ENCODE data around the gene CEP164.
"Not testable (repeated sequence)": the region's sequence is repeated elsewhere in the genome, so short reads cannot be mapped to it uniquely, and the experiment has no call there.

The CEP164 gene

DNA sequence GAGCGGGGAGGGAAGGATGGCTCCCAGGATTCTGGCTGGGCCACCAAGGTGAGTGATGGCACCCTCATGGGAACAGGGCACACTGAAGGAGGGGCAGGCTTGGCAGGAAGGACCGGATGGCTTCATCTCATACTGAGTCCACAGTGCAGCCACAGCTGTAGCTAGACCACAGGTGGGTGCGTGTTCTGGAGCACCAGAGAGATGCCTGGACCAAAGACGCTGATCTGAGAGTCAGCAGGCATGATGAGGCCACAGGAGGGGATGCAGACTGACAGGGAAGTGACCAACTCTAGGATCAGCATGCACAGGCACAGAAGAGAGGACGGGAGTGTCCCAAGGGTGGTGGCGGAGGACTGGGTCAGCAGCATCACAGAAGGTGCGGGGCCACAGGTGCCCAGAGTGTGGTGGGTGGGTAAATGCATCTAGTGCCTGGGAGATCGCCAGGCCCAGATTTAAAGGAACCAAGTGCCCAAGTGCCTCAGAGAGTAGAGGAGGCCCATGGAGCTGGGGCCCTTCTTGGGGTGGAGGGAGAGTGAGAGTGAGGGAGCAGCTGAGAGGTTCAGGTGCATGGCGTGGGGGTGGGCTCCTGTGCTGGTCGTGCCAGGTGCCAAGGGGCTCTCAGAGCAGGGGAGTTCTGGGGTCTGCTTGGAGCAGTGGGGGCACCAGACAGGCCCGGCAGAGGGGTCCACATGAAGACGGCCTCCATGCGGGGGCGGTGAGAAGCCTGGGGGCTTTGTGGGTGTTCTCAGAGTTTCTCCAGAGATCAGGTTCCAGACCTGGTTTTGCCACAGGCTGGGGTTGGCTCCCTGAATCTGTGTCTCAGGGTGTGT lies 113.7 kb downstream of the CEP164 start:
- no peak for DNase-seq (ENCODE audit: low read depth in 2 of 2)

DNA sequence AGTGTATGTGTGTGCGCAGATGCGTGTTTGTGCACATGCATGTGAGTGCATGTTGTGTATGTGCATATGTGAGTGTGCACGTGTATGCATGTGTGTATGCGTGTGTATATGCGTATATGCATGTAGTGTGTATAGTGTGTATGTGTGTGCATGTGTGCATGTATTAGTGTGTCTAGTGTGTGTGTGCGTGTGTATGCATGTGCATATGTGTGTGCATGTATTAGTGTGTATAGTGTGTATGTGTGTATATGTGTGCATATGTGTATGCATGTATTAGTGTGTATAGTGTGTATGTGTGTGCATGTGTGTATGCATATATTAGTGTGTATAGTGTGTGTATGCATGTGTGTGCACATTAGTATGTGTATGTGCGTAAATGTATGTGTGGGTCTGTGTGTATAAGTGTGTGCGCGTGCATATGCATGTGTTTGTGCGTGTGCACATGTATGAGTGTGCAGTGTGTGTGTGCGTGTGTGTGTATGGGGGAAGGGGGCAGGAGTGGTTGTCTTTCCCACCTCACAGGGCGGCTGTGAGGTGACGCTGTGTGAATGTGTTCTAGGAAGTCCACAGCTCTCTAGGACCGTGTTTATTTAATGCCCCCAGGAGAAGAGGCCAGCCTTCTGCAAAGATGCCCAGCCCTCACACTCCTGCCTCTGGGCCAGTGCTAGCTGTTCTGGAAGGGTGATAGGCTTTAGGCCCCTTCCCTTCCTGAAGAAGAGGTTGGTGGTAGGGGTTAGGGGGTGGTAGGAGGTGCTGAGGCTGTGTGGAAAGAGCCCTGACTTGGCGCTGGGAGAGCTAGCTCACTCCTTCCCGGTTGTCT lies 114.6 kb downstream of the CEP164 start:
- DNase-seq (ENCODE audit: low read depth in 2 of 2), result no peak

DNA sequence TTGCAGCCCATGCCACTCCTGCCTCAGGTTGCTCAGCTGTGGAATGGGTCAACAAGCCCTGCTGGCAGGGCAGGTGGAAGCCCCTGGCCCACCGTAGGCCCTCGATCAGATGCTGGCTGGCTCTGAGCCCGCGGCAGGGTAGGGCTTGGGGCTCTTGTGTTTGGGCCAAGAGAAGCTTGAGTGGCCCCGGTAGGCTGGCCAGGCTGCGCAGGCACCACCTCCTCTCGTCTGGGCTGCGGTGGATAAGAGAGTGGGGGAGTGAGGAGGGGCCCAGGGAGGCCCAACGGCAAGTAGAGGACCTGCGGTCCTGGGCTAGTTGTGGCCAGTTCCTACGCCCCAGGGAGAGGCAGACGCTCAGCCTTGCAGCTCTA lies 115.2 kb downstream of the CEP164 start:
- no peak for DNase-seq (ENCODE audit: low read depth in 2 of 2)

DNA sequence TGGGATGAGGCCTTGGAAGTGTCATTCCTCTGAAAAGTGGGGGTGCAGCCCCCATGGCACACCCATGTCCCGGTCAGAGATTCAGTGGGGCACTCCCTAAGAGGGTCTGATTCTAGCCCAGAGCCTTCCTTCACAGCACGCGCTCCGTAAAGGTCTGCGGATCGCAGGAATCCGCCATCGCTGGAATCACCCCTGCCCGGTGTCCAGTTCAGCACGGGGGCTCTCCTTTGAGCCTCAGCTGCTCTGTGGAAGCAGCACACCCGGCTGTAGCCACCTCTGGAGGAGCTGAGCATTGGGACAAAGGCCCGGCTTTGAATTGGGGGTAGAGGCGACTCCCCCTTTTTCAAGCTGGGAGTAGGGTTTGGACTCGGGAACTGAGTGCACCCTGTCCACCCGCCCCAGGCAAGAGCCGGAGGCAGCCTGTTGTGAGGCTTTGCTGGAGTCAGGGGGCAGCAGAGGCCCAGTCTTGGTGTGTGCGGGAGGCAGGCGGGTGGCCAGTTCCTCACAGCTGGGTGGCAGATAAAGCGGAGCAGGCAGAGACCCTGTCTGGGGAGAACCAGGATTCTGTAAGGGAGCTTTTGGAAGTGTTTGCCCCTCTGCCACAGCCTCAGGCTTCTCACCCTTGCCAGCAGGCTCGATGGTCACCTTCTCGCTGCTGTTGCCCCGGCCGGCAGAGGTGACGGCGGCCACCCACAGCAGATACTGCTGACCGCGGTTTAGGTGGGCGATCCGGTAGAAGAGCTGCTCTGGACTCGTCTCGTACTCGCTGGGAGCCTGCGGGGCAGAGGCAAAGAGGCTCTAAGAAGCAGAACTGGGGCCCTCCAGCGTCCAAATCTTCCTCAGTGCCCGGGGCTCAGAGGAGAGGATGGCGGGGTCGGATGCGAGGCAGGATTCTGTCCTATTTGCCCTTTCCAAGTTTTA lies 115.9 kb downstream of the CEP164 start:
- no peak for DNase-seq (ENCODE audit: low read depth in 2 of 2)

DNA sequence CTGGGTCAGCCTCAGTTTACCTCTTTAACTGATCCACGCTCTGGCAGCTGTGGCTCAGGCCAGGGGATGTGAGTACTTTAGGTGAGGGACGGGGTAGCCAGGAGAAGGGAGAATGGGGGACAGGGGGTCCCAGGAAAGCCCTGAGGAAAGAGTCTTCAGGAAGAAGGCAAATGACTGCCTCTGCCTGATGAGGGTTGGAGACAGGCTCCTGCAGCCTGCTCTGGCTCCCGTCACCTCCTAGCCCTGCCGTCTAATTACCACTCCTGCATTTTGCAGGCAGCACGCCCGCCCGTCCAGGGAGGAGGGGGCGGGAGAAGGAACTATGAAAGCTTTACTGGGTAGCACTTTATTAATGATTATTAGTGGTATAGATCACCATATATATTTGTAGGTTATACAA lies 116.6 kb downstream of the CEP164 start:
- no peak for DNase-seq (ENCODE audit: low read depth in 2 of 2)

GRCh38 chr11:117444711-117445658 lies 117.3 kb downstream of the CEP164 start:
- DNase-seq (ENCODE audit: low read depth in 2 of 2), result no peak

DNA sequence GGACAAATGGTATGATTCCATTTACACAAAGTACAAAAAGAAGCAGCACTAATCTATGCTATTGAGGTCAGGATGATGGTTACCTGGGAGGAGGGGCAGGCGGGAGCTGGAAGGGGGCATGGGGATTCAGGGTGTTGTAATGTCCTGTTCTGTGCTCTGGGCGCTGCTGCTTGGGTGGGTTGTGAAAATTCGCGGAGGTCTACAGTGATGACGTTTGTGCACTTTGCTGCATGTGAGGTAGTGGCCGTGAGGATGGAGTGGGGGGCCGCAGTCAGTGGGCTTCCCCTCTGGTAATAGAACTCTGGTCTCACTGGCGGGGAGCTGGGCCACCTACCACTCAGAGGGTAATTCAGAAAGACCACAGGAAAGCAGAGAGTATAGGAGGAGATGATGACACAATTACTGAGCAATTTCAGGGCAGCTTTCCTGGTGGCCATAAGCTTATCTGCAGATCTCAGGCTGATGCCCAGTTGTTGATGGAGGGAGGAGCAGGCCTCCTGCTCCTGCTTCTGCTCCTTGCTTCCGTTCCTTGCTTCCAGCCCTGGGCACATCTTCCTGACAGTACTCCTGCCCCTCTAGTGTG lies 121.5 kb downstream of the CEP164 start:
- DNase-seq (ENCODE audit: low read depth in 2 of 2), result no peak

DNA sequence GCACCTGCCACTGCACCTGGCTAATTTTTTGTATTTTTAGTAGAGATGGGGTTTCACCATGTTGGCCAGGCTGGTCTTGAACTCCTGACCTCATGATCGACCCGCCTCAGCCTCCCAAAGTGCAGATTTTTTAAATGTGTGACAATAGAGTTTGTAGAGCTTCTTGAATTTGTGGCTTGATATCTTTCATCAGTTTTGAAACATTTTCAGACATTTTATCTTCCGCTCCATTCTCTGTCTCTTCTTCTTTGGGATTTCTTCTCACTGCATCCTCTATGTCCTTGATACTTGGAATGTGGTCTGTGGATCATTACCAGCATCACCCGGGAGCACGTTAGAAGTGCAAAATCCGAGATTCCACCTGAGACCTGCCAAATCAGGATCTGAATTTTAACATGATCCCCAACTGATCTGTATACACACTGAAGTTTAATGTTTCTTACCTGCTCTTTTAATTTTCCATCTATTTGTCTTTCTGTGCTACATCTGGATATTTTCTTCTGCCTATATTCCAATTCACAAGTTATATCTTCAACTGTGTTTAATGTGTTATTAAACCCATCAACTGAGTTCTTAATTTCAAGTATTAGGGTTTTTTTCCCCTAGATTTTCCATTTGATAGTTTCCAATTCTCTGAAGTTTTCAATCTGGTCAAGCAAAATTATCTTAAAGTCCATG lies 126.4 kb downstream of the CEP164 start:
- DNase-seq (ENCODE audit: low read depth in 2 of 2), result no peak

- DNase-seq (ENCODE audit: low read depth in 2 of 2), result no peak
These were observed 126.9 kb downstream of the CEP164 start for GRCh38 chr11:117454564-117454917.

- DNase-seq (ENCODE audit: low read depth in 2 of 2), result no peak
These were observed 128.5 kb downstream of the CEP164 start for GRCh38 chr11:117456027-117456720.

DNA sequence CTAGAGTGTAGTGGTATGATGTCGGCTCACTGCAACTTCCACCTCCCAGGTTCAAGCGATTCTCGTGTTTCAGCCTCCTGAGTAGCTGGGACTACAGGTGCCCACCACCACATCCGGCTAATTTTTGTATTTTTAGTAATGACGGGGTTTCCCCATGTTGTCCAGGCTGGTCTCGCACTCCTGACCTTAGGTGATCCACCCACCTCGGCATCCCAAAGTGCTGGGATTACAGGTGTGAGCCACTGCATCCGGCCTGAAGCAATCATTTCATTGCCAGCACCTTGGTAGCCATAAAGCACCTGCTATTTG lies 129.0 kb downstream of the CEP164 start:
- not testable (repeated sequence) for DNase-seq (ENCODE audit: low read depth in 2 of 2)

DNA sequence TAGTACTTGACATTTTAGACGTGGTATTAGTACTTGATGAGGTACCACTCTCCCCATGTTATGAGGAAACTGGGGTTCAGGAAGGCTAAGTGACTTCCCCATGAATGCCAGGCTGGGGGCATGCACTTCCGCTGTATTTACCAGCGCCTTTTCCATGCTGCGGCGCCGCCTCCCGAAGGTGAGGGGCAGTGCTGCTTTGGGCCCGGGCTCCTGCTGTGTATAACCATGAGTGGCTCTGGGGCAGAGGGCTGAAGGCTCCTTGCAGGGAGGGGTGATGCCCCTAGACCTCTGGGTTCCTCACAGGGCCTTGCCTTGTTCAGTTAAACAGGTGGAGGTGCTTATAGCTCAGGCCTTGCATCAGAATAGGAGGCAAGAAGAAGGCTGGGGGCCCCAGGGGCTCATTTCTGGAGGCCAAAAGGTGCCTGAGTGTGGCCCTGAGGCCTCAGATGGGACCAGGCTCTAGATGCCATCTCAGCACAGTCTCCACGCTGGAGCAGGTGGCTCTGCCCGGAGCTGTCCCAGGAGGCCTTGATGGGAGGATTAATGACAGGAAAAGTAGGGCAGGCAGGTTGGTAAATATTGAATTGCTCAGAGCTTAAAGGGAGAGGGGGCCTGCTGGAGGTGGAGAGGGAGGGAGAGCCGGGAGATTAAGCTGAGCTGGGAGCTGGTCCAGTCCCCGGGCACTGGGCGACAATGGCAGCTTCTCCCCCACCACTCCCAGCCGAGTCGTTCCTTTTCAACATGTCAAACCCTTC lies 129.6 kb downstream of the CEP164 start:
- no peak for DNase-seq (ENCODE audit: low read depth in 2 of 2)

- no peak for DNase-seq (ENCODE audit: low read depth in 2 of 2)
These were observed 130.2 kb downstream of the CEP164 start for GRCh38 chr11:117457835-117458234.

DNA sequence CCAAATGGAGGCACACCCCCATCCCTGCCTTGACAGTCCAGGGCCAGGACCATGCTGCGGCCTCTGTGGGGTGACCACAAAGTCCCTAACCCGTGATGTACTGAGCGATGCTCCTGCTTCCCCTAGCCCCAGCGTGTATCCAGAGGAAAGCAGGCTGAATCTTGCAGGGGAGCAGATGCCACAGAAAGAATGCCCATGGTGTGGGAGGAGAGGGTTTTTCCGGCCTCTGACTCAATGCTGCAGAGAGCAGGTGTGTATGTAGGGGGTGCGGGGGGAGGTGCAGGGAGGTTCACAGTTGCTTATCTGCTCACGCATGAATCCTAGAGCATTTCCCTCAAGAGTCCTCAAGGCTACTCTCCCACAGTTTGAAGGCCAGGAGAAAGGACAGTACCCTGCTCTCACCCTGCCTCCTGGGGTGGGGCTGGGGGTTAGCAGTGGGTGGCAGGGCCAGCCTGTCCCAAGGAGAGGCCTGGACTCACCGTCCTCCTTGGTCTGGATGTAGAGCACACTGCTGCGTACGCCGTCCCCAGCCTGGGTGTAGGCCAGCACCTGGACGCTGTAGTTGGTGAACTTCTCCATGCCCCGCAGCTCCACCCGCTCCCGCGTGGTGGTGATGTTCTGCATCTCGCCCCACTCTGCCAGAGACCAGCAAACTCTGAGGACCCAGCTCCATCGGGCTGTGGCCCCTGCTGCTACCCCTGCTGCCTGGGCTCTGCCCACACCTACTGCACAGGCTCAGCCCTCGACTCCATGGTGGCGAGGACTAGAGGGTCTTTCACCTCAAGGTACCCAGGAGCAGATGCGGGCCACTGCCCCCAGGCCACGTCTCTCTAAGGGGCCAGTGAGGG lies 130.8 kb downstream of the CEP164 start:
- no peak for DNase-seq (ENCODE audit: low read depth in 2 of 2)

- no peak for DNase-seq (ENCODE audit: low read depth in 2 of 2)
These were observed 131.7 kb downstream of the CEP164 start for GRCh38 chr11:117459123-117459978.

DNA sequence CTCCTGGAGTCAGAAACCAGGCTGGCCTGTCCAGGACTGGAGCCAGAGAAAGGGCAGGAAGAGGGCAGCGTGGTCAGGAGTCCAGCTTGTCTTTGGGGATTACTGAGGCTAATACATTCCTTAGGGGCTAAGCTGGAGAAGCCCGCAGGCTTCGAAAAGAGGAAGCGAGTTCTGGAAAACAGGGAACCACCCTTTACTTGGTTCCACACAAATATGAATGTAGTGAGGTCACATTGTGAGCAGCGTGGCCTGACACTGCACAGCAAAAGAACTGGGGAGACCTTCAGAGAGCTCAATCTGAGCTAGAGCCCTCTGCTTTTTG lies 132.3 kb downstream of the CEP164 start:
- DNase-seq (ENCODE audit: low read depth in 2 of 2), result no peak
